GM12875 (cell line): ENCODE measurements around the gene BIN1.

Experiments
- H3K4me3 ChIP-seq: one replicate; pipeline ENCODE4 v1.5.1; 2011; ENCODE audit warnings: low read depth, low read length, control low read depth
- CTCF ChIP-seq: IDR thresholded peaks from 2 replicates; pipeline ENCODE4 v1.5.1; 2011; ENCODE audit warnings: low read depth, mild to moderate bottlenecking, control low read depth, inconsistent platforms, low read length, moderate library complexity, borderline replicate concordance; ENCODE audit not compliant: insufficient read depth

BIN1 gene

GRCh38 chr2:126999106-126999756 is 107.7 kb downstream of the BIN1 start:
- H3K4me3 ChIP-seq: no peak overlapping the region
- no peak for TF ChIP-seq CTCF

- no peak for TF ChIP-seq CTCF
- H3K4me3 ChIP-seq: no peak overlapping the region
These were observed 108.5 kb downstream of the BIN1 start for GRCh38 chr2:126998486-126998885.
